Activated CD8-positive, alpha-beta T cell treated with anti-CD3 and anti-CD28 coated beads, Interleukin-2, amount 10 ng/mL, durations not matched to agents 7 days and 5 days (primary cell): Measurements from ENCODE around the gene FHOD1. TPM values are rescaled to one million over a fixed set of nuclear protein-coding genes. Genes with fewer than 3 reads are reported as not detected.

Source experiments
- ATAC-seq: fragments of 150-1000 bp; cut with Tn5 transposase; one replicate; pipeline ENCODE4 v1.10.0; 2021; ENCODE audit warnings: moderate library complexity
- CTCF ChIA-PET: fragments of 350-600 bp; sonication (Branson Sonifier 250); formaldehyde crosslinking; loops from one replicate; lab custom pipeline; 2021; ENCODE audit warnings: antibody characterized with exemption; lab: Charles Lee
- POLR2A ChIA-PET: fragments of 350-600 bp; sonication (Branson Sonifier 250); formaldehyde crosslinking; loops from one replicate; lab custom pipeline; 2021; ENCODE audit warnings: antibody characterized with exemption; lab: Charles Lee
- DNase-seq: peaks from one replicate; pipeline ENCODE4 v3.0.0-alpha.2; 2020
- H3K27ac Mint-ChIP-seq: one replicate; pipeline ENCODE4 v1.8.0; 2021; ENCODE audit warnings: mild to moderate bottlenecking, mixed read lengths
- H3K27me3 Mint-ChIP-seq: one replicate; pipeline ENCODE4 v1.8.0; 2021; ENCODE audit warnings: low read depth, mixed read lengths
- H3K36me3 Mint-ChIP-seq: one replicate; pipeline ENCODE4 v1.8.0; 2021; ENCODE audit warnings: low read depth, mixed read lengths
- H3K4me1 Mint-ChIP-seq: one replicate; pipeline ENCODE4 v1.8.0; 2021; ENCODE audit warnings: low read depth, mixed read lengths
- H3K4me3 Mint-ChIP-seq: one replicate; pipeline ENCODE4 v1.8.0; 2021; ENCODE audit warnings: mild to moderate bottlenecking, mixed read lengths
- H3K9me3 Mint-ChIP-seq: one replicate; pipeline ENCODE4 v1.8.0; 2022; ENCODE audit warnings: mixed read lengths; ENCODE audit not compliant: insufficient read depth
- total RNA-seq, 2 experiments: library from RNA; stranded (reverse); gene quantifications; one replicate each; pipeline ENCODE4 v1.2.3, GENCODE V29; 2021

Gene FHOD1
- total RNA-seq, 2 experiments from 2014 or later: 93.4 to 101 TPM

DNA sequence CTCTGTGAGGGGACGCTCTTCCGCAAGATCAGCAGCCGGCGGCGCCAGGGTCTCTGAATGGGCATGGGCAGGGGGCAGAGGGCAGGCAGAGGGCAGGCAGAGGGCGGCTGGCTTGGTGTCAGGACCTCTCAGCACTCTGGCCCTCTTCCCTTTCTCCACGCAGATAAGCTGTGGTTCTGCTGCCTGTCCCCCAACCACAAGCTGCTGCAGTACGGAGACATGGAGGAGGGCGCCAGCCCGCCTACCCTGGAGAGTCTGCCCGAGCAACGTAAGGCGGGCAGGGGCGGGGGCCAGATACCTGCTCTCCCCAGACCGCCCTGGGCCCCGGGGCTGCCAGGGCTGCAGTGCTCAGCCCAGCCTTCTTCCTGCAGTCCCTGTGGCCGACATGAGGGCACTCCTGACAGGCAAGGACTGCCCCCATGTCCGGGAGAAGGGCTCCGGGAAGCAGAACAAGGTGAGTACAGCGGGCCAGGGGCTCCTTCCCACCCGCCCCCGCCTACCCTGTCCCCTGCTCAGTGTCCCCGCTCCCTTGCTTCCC is 44.3 kb downstream of the FHOD1 start:
- Mint-ChIP-seq H3K9me3 (no peaks in the 10 kb centered on the region), H3K27ac (no peak overlapping the region), H3K36me3 (peaks cover 28% of the 10 kb centered on the region), H3K27me3 (no peaks in the 10 kb centered on the region), H3K4me1 (no peaks in the 10 kb centered on the region), H3K4me3 (no peak overlapping the region)
- no peak for DNase-seq
- POLR2A ChIA-PET: interaction anchor here (0.5 to 2.1 kb wide), 2 partner anchors 24 to 166 kb away, joined by 3 to 7 read pairs; partner anchors contain the start of gene TMEM208
- no peak for ATAC-seq
- CTCF ChIA-PET: no interaction called here

DNA sequence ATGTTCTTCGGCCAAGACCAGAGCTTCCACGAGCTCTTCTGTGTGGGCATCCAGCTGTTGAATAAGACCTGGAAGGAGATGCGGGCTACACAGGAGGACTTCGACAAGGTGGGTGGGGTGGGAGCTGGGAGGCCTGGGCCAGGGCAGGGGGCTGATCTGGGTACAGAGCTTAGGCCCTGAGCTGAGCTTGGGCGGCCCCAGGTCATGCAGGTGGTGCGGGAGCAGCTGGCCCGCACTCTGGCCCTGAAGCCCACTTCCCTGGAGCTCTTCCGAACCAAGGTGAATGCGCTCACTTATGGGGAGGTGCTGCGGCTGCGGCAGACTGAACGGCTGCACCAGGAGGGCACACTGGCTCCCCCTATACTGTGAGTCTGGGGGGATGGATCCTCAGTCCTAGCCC is 44.9 kb downstream of the FHOD1 start:
- Mint-ChIP-seq H3K36me3 (peaks cover 32% of the 10 kb centered on the region), H3K9me3 (no peaks in the 10 kb centered on the region), H3K4me3 (no peak overlapping the region), H3K27ac (no peak overlapping the region), H3K4me1 (no peaks in the 10 kb centered on the region), H3K27me3 (no peaks in the 10 kb centered on the region)
- POLR2A ChIA-PET: no interaction called here
- ATAC-seq (no peak), DNase-seq (no peak)
- CTCF ChIA-PET: no interaction called here

DNA sequence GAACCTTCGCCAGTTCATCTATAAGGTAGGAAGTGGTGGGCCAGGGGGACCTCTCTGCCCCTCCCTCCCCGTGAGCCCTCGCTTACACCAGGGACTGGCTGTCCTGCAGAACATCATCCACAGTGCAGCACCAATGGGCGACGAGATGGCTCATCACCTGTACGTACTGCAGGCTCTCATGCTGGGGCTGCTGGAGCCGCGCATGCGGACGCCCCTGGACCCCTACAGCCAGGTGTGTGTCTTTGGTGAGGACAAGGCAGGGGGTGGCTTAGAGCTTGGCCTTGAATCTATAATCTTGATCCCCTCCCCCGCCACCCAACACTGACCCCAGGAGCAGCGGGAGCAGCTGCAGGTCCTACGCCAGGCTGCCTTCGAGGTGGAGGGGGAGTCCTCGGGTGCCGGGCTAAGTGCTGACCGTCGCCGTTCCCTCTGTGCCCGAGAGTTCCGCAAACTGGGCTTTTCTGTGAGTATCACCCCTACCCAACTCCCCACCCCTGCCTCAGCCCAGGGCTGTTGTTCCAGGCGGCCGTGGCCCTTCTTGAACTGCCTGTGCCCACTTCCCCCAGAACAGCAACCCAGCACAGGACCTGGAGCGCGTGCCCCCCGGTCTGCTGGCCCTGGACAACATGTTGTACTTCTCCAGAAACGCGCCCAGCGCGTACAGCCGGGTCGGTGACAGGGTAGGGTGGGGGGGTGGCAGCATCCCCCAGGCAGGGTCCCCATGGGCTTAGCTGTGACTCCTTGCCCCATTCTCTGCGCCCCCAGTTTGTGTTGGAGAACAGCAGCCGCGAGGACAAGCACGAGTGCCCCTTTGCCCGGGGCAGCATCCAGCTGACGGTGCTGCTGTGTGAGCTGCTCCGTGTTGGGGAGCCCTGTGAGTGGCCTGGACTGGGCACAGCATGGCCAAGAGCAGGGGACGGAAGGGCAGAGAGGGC is 45.6 kb downstream of the FHOD1 start:
- no peak overlapping the region for H3K27ac Mint-ChIP-seq
- POLR2A ChIA-PET: no interaction called here
- peaks cover 37% of the 10 kb centered on the region for H3K36me3 Mint-ChIP-seq

DNA sequence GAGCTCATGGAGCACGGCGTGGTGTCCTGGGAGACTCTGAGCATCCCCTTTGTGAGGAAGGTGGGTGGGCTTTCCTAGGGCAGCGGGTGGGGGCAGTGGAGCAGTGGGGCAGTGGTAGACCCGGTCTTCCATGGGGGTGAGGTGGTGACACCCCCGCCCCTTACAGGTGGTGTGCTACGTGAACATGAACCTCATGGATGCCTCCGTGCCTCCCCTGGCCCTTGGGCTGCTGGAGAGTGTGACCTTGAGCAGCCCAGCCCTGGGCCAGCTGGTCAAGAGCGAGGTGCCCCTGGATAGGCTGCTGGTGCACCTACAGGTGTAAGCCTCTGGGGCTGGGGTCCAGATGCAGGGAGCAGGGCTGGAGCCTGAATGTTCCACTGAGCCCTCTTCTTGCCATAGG is 46.8 kb downstream of the FHOD1 start:
- peaks cover 48% of the 10 kb centered on the region for H3K36me3 Mint-ChIP-seq
- no peaks in the 10 kb centered on the region for H3K9me3 Mint-ChIP-seq
- no peak for ATAC-seq
- H3K27me3 Mint-ChIP-seq: no peaks in the 10 kb centered on the region
- POLR2A ChIA-PET: interaction anchor here (1.7 kb wide), 1 partner anchor 26 kb away, joined by 4 read pairs; the partner anchor contains the start of gene TMEM208
- CTCF ChIA-PET: no interaction called here
- H3K4me3 Mint-ChIP-seq: no peak overlapping the region
- no peak for DNase-seq
- H3K4me1 Mint-ChIP-seq: peaks cover 6% of the 10 kb centered on the region
- H3K27ac Mint-ChIP-seq: no peak overlapping the region

More for the DNA sequence above, 45.6 kb downstream of the FHOD1 start:
- H3K4me3 Mint-ChIP-seq: no peak overlapping the region
- ATAC-seq (no peak), DNase-seq (no peak)
- CTCF ChIA-PET: no interaction called here
- H3K27me3 Mint-ChIP-seq: no peaks in the 10 kb centered on the region
- H3K4me1 Mint-ChIP-seq: peaks cover 2% of the 10 kb centered on the region
- no peaks in the 10 kb centered on the region for H3K9me3 Mint-ChIP-seq

DNA sequence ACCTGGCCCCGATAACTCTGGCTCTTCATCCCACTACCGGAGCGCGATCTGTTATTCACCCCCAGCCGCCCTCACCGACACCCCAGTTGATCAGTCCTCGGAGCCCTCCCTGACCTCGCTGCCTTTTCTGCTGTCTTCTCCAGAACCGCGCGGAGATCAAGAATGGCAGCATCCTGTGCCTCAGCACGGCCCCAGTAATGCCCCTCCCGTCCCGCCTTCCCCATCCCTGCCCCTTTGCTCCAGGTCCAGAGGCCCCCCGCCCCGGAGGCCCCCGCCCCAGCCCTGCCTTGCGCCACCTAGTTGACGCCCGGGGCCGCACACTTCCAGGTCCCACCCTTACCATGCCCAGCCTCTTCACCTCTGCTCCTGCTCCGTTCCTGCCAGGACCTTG is 47.5 kb downstream of the FHOD1 start:
- Mint-ChIP-seq H3K27ac (no peak overlapping the region), H3K4me1 (peaks cover 9% of the 10 kb centered on the region), H3K9me3 (no peaks in the 10 kb centered on the region), H3K36me3 (peaks cover 54% of the 10 kb centered on the region), H3K4me3 (no peak overlapping the region), H3K27me3 (no peaks in the 10 kb centered on the region)
- DNase-seq: no peak
- POLR2A ChIA-PET: interaction anchor here (1.7 kb wide), 1 partner anchor 27 kb away, joined by 4 read pairs; the partner anchor contains the start of gene TMEM208
- CTCF ChIA-PET: no interaction called here
- ATAC-seq: no peak

DNA sequence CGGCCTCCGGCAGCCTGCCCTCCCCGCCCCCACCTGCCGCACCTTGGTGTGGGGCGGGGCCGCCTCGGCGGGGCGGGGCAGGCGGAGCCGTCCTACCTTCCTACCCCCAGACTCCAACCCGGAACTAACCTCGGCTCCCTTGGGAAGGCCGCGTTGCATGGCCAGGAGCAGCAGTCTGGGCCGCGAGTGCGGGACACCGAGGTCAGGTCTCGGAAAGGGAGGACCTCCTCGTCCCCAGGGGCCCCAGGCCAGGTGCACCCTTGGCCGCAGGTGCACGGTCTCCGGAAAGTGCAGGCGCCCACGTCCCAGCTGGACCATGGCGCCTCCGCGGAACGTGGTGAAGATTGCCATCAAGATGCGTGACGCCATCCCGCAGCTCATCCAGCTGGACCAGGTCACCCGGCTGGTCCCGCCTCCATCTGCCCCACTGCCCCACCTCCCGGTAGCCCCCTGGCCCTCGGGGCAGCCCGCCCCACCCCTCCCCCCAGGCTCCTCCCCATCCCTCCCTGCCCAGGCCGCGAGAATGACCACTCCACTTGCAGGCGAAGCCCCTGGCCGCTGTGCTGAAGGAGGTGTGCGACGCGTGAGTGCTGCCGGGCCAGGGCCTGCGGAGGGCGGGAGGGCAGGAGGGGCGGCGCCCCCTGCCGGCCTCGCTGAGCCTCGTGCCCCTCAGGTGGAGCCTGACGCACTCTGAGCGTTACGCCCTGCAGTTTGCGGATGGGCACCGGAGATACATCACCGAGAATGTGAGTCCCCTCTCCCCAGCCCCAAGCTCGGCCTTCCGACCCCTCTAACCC is 48.1 kb downstream of the FHOD1 start, which contains the start of gene ELMO3:
TSS of gene ELMO3 (plus strand) at position 121 of the 797 bp plus-strand sequence. CDS start at position 317, 196 bp downstream.
- no peak for DNase-seq
- Mint-ChIP-seq H3K27ac (no peak within 1 kb of the TSS), H3K4me1 (peaks cover 13% of the 10 kb centered on the region), H3K9me3 (no peaks in the 10 kb centered on the region), H3K4me3 (no peak within 1 kb of the TSS), H3K36me3 (peaks cover 60% of the 10 kb centered on the region), H3K27me3 (no peaks in the 10 kb centered on the region)
- ATAC-seq: no peak
- ChIA-PET CTCF (interaction anchor here (1.2 to 2.3 kb wide), 5 partner anchors 10 to 246 kb away, joined by 4 to 9 read pairs (median 6); partner anchors contain the start of gene TMEM208), POLR2A (interaction anchor here (1.7 kb wide), 1 partner anchor 28 kb away, joined by 4 read pairs; the partner anchor contains the start of gene TMEM208)

DNA sequence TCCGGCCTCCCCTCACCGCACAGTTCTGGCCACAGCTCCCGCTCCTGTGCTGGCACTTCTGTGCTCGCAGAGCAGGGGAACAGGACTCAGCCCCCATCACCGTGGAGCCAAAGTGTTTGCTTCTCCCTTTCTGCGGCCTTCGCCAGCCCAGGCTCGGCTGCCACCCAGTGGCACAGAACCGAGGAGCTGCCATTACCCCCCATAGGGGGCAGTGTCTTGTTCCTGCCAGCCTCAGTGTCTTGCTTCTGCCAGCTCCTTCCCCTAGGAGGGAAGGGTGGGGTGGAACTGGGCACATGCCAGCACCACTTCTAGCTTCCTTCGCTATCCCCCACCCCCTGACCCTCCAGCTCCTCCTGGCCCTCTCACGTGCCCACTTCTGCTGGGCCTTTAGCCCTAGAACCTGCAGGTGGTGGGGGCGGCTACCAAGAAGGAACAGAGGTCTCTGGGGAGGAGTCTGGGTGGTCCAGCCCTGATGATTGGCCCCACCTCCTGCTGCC is 49.0 kb downstream of the FHOD1 start:
- Mint-ChIP-seq H3K27me3 (no peaks in the 10 kb centered on the region), H3K4me1 (peaks cover 22% of the 10 kb centered on the region), H3K4me3 (no peak overlapping the region), H3K9me3 (no peaks in the 10 kb centered on the region), H3K36me3 (peaks cover 70% of the 10 kb centered on the region), H3K27ac (no peak overlapping the region)
- DNase-seq (peak; percentile 44), ATAC-seq (peak; percentile 52)
- CTCF ChIA-PET: interaction anchor here (0.8 to 2.3 kb wide), 15 partner anchors 11 to 249 kb away, joined by 3 to 9 read pairs (median 4); partner anchors contain the start of gene TMEM208
- POLR2A ChIA-PET: interaction anchor here (1.2 to 1.5 kb wide), 2 partner anchors 29 to 46 kb away, joined by 4 read pairs; partner anchors contain the start of gene TMEM208

DNA sequence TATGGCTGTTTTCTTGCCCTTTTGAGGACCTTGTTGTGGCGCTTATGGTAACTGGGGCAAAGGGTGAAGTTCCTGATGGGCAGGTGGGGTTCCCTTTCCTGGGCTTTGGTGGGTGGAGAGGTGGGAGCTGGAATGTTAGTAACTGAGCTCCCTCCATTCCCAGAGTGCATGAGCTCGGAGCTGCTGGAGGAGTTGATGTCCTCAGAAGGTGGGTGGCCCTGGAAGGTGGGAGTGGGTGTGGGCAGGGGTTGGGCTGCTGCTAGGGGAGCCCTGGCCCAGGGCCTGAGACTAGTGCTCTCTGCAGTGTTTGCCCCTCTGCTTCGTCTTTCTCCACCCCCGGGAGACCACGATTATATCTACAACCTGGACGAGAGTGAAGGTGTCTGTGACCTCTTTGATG is 49.6 kb downstream of the FHOD1 start:
- ChIA-PET POLR2A (interaction anchor here (1.2 to 1.5 kb wide), 2 partner anchors 29 to 47 kb away, joined by 4 read pairs; partner anchors contain the start of gene TMEM208), CTCF (interaction anchor here (0.8 to 2.3 kb wide), 15 partner anchors 9 to 248 kb away, joined by 3 to 9 read pairs (median 4); no protein-coding TSS in a partner anchor)
- Mint-ChIP-seq H3K36me3 (peaks cover 72% of the 10 kb centered on the region), H3K27me3 (no peaks in the 10 kb centered on the region), H3K27ac (no peak overlapping the region), H3K4me3 (no peak overlapping the region), H3K9me3 (no peaks in the 10 kb centered on the region), H3K4me1 (peaks cover 28% of the 10 kb centered on the region)
- ATAC-seq (no peak), DNase-seq (no peak)

DNA sequence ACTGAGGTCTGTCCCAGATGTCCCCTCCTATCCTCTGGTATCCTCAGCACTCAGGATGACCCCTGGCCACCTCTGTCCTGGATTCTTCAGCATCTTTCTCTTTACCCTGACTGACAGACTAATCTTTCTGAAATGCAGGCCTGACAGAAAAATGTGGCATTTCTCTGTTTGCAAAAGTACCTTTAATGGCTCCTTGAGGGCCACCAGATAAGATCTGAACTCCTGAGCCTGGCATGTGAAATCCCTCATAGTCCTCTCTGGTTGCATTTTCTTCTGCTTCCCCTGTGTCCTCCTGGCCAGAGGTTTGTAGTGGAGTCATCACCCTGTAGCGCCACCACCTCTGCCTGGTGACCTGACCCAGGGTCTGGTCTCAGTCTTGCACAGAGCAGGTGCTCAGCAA is 50.4 kb downstream of the FHOD1 start:
- H3K36me3 Mint-ChIP-seq: peaks cover 69% of the 10 kb centered on the region
- no peaks in the 10 kb centered on the region for H3K9me3 Mint-ChIP-seq
- H3K4me3 Mint-ChIP-seq: no peak overlapping the region
- no peaks in the 10 kb centered on the region for H3K27me3 Mint-ChIP-seq
- ChIA-PET POLR2A (no interaction called here), CTCF (interaction anchor here (1.3 to 2.3 kb wide), 3 partner anchors 20 to 48 kb away, joined by 3 to 9 read pairs (median 5); no protein-coding TSS in a partner anchor)
- DNase-seq (no peak), ATAC-seq (no peak)
- peak overlapping the region; percentile 23 for H3K27ac Mint-ChIP-seq
- peaks cover 31% of the 10 kb centered on the region for H3K4me1 Mint-ChIP-seq

DNA sequence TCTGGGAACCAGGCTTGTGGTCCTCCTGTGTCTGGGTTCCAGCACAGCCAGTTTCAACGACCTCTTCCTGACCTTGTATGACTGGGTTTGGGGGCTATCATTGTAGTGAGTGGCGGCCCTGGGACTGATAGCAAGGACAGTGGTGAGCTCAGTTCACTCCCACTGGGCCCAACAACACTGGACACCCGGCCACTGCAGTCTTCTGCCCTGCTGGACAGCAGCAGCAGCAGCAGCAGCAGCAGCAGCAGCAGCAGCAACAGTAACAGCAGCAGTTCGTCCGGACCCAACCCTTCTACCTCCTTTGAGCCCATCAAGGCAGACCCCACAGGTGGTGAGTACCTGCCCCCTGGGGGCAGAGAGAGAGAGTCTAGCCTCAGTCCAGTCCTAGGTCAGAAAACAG is 51.6 kb downstream of the FHOD1 start:
- H3K4me1 Mint-ChIP-seq: peaks cover 37% of the 10 kb centered on the region
- no peaks in the 10 kb centered on the region for H3K27me3 Mint-ChIP-seq
- H3K9me3 Mint-ChIP-seq: no peaks in the 10 kb centered on the region
- POLR2A ChIA-PET: no interaction called here
- no peak for DNase-seq
- CTCF ChIA-PET: interaction anchor here (0.8 kb wide), 1 partner anchor 242 kb away, joined by 3 read pairs; no protein-coding TSS in a partner anchor
- peak overlapping the region; percentile 29 for H3K27ac Mint-ChIP-seq
- H3K36me3 Mint-ChIP-seq: peaks cover 65% of the 10 kb centered on the region
- H3K4me3 Mint-ChIP-seq: no peak overlapping the region
- no peak for ATAC-seq
